Neuronal stem cell (in vitro differentiated cells): Measurements from ENCODE around the gene TSSC4.

Experiments used
- DNase-seq: peaks from one replicate; pipeline ENCODE4 v3.0.0-alpha.2; 2013; ENCODE audit warnings: low spot score
- H2AFZ ChIP-seq: one replicate; pipeline ENCODE4 v1.6.1; 2013; ENCODE audit warnings: mild to moderate bottlenecking, low read length, inconsistent platforms
- H2AK5ac ChIP-seq: 2 replicates; pipeline ENCODE4 v1.6.1; 2013; ENCODE audit warnings: low read depth, mild to moderate bottlenecking, inconsistent platforms, low read length, moderate library complexity, mixed read lengths
- H2BK120ac ChIP-seq: 2 replicates; pipeline ENCODE4 v1.6.1; 2013; ENCODE audit warnings: low read depth, mild to moderate bottlenecking, inconsistent platforms, low read length, moderate library complexity, mixed read lengths
- H2BK12ac ChIP-seq: one replicate; pipeline ENCODE4 v1.6.1; 2013; ENCODE audit warnings: low read length, inconsistent platforms
- H2BK15ac ChIP-seq: 2 replicates; pipeline ENCODE4 v1.6.1; 2013; ENCODE audit warnings: mild to moderate bottlenecking, low read length, inconsistent platforms, mixed read lengths
- H2BK5ac ChIP-seq: one replicate; pipeline ENCODE4 v1.6.1; 2013; ENCODE audit warnings: inconsistent platforms, mild to moderate bottlenecking, low read length, moderate library complexity
- H3K14ac ChIP-seq: one replicate; pipeline ENCODE4 v1.6.1; 2013; ENCODE audit warnings: low read length, inconsistent platforms
- H3K18ac ChIP-seq: 2 replicates; pipeline ENCODE4 v1.6.1; 2013; ENCODE audit warnings: low read length, inconsistent platforms
- H3K23ac ChIP-seq: 2 replicates; pipeline ENCODE4 v1.6.1; 2013; ENCODE audit warnings: low read depth, mild to moderate bottlenecking, mixed read lengths, low read length, inconsistent platforms; ENCODE audit not compliant: poor library complexity
- H3K27ac ChIP-seq: replicated peaks from 3 replicates; pipeline ENCODE4 v1.5.1; 2013; ENCODE audit warnings: low read length, inconsistent platforms
- H3K27me3 ChIP-seq, 3 experiments: 2 replicates each; pipeline ENCODE4 v1.6.1; 2013; ENCODE audit warnings: low read length in 3 of 3, mild to moderate bottlenecking in 2 of 3, inconsistent platforms in 1 of 3, low read depth in 1 of 3, mixed read lengths in 1 of 3, moderate library complexity in 1 of 3; ENCODE audit not compliant: control insufficient read depth in 3 of 3, insufficient read depth in 3 of 3
- H3K36me3 ChIP-seq, 2 donors: replicated peaks in 1 of 2; 2 replicates each; pipeline ENCODE4 v1.6.1; 2013; ENCODE audit warnings: low read length in 2 of 2; ENCODE audit not compliant: control insufficient read depth in 2 of 2, insufficient read depth in 2 of 2
- H3K4ac ChIP-seq: 2 replicates; pipeline ENCODE4 v1.6.1; 2013; ENCODE audit warnings: inconsistent platforms, mild to moderate bottlenecking, low read length, moderate library complexity
- H3K4me1 ChIP-seq, 2 donors: 1 replicate in 1 of 2; 2 replicates in 1 of 2; pipeline ENCODE4 v1.6.1; 2013; ENCODE audit warnings: low read length in 2 of 2, low read depth in 1 of 2; ENCODE audit not compliant: control insufficient read depth in 2 of 2, insufficient read depth in 1 of 2
- H3K4me2 ChIP-seq: one replicate; pipeline ENCODE4 v1.6.1; 2013; ENCODE audit warnings: mild to moderate bottlenecking, low read length, inconsistent platforms; ENCODE audit not compliant: insufficient read depth, poor library complexity, severe bottlenecking
- H3K4me3 ChIP-seq, 2 donors: 2 replicates each; pipeline ENCODE4 v1.5.1; 2013; ENCODE audit warnings: low read length in 2 of 2, mild to moderate bottlenecking in 2 of 2, inconsistent platforms in 1 of 2, moderate library complexity in 1 of 2
- H3K79me1 ChIP-seq: one replicate; pipeline ENCODE4 v1.6.1; 2013; ENCODE audit warnings: low read depth, mild to moderate bottlenecking, inconsistent platforms, low read length, moderate library complexity
- H3K9ac ChIP-seq: one replicate; pipeline ENCODE4 v1.6.1; 2013; ENCODE audit warnings: mild to moderate bottlenecking, low read depth, low read length, inconsistent platforms; ENCODE audit not compliant: poor library complexity
- H3K9me3 ChIP-seq, 2 donors: replicated peaks in 1 of 2; 2 replicates each; pipeline versions ENCODE3 to v1.6.1; 2013; ENCODE audit warnings: low read length in 2 of 2, mild to moderate bottlenecking in 2 of 2, inconsistent platforms in 1 of 2, low read depth in 1 of 2, mixed read lengths in 1 of 2, moderate library complexity in 1 of 2; ENCODE audit not compliant: control insufficient read depth in 2 of 2, insufficient read depth in 1 of 2
- H4K8ac ChIP-seq: one replicate; pipeline ENCODE4 v1.6.1; 2013; ENCODE audit warnings: low read depth, mild to moderate bottlenecking, inconsistent platforms, low read length, moderate library complexity
- H4K91ac ChIP-seq: one replicate; pipeline ENCODE4 v1.6.1; 2013; ENCODE audit warnings: low read length, low read depth, mild to moderate bottlenecking, inconsistent platforms; ENCODE audit not compliant: poor library complexity
- WGBS, 2 donors: extraction: QIAGEN DNeasy Blood & Tissue Kit; methylation state at CpG; one replicate each; pipeline ENCODE4 v1.1.7; 2013; ENCODE audit warnings: missing lambda C conversion rate in 2 of 2, mixed read lengths in 1 of 2; ENCODE audit not compliant: insufficient read length in 2 of 2, insufficient replicate concordance in 1 of 2; ENCODE audit errors: extremely low coverage in 2 of 2; 5-methylcytosine and 5-hydroxymethylcytosine counted together

TSSC4 gene

GRCh38 chr11:2383852-2384804, 16.4 kb upstream of the TSSC4 start:
- Histone ChIP-seq H3K9ac (peak overlapping the region; percentile 60), H4K91ac (no peak overlapping the region), H3K27me3 (no peaks in the 10 kb centered on the region), H2BK15ac (no peak overlapping the region), H3K79me1 (peaks cover 54% of the 10 kb centered on the region), H2BK12ac (no peak overlapping the region), H3K36me3 (peaks cover 9 to 45% of the 10 kb centered on the region in 2 donors), H3K4me1 (peaks cover 27 to 30% of the 10 kb centered on the region in 2 donors), H3K14ac (no peak overlapping the region), H3K4me2 (no peak overlapping the region), H2AFZ (no peak overlapping the region), H2BK120ac (no peak overlapping the region), H2AK5ac (no peak overlapping the region), H3K4ac (no peak overlapping the region), H3K18ac (no peak overlapping the region), H3K27ac (no peak overlapping the region), H4K8ac (no peak overlapping the region), H2BK5ac (peak overlapping the region; percentile 29), H3K4me3 (no peak overlapping the region), H3K23ac (no peak overlapping the region), H3K9me3 (no peaks in the 10 kb centered on the region)
- DNase-seq, result no peak
- WGBS, 2 donors, result no CpG with 5 or more reads among the region's 33 CpGs

- Histone ChIP-seq H3K27ac (no peak overlapping the region), H2BK120ac (no peak overlapping the region), H3K4ac (no peak overlapping the region), H3K4me3 (no peak overlapping the region), H3K79me1 (peaks cover 54% of the 10 kb centered on the region), H2AFZ (no peak overlapping the region), H4K8ac (no peak overlapping the region), H3K4me2 (no peak overlapping the region), H3K9me3 (no peaks in the 10 kb centered on the region), H3K4me1 (peaks cover 29 to 34% of the 10 kb centered on the region in 2 donors), H2BK5ac (no peak overlapping the region), H2BK15ac (no peak overlapping the region), H2BK12ac (no peak overlapping the region), H3K23ac (no peak overlapping the region), H3K14ac (no peak overlapping the region), H3K36me3 (peaks cover 2 to 45% of the 10 kb centered on the region in 2 donors), H3K27me3 (no peaks in the 10 kb centered on the region), H4K91ac (no peak overlapping the region), H2AK5ac (no peak overlapping the region), H3K18ac (no peak overlapping the region), H3K9ac (no peak overlapping the region)
- no CpG with 5 or more reads among the region's 48 CpGs for WGBS, 2 donors
- no peak for DNase-seq
These were observed 15.1 kb upstream of the TSSC4 start for GRCh38 chr11:2385156-2386151.

DNA sequence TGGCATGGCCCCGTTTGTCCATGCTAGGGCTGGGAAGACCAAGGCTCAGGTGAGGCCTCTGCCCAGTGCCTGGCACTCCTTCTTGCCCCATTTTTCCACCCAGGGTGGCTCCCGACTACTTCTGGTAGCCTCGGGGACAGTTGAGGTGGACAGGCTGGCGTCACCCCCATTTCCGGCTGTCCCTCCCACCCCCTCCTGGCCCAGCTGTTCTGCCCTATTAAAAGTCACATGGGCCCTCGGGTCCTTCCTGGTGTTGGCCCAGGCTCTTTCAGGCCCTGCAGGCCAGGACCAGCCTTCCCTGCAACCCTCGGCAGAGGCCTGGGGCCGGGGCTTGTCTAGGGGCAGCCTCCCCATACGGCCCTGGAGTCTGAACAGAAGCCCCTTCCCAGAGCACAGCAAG, 14.0 kb upstream of the TSSC4 start:
- peak overlapping the region; percentile 43 for H2AK5ac ChIP-seq
- H2BK15ac ChIP-seq, result no peak overlapping the region
- peaks cover 29 to 38% of the 10 kb centered on the region in 2 donors for H3K4me1 ChIP-seq
- H4K91ac ChIP-seq, result no peak overlapping the region
- H3K18ac ChIP-seq, result peak overlapping the region; percentile 87
- no peak overlapping the region for H4K8ac ChIP-seq
- peaks cover 55% of the 10 kb centered on the region for H3K79me1 ChIP-seq
- peak overlapping the region; percentile 81 for H3K9ac ChIP-seq
- H3K27me3 ChIP-seq, result no peaks in the 10 kb centered on the region
- no peak overlapping the region for H2AFZ ChIP-seq
- H2BK5ac ChIP-seq, result peak overlapping the region; percentile 3
- H3K14ac ChIP-seq, result no peak overlapping the region
- H2BK12ac ChIP-seq, result no peak overlapping the region
- no peaks in the 10 kb centered on the region for H3K9me3 ChIP-seq
- WGBS, 2 donors, result no CpG with 5 or more reads among the region's 9 CpGs
- H3K27ac ChIP-seq, result peak overlapping the region; percentile 61
- no peak overlapping the region for H3K4me3 ChIP-seq
- H3K23ac ChIP-seq, result no peak overlapping the region
- no peak for DNase-seq
- H2BK120ac ChIP-seq, result no peak overlapping the region
- H3K4ac ChIP-seq, result no peak overlapping the region
- peaks cover 2 to 49% of the 10 kb centered on the region in 2 donors for H3K36me3 ChIP-seq
- peak overlapping the region; percentile 25 for H3K4me2 ChIP-seq
